Measurements from ENCODE around the gene LYRM4.

LYRM4 gene

GRCh38 chr6:5152460-5152859, 108.3 kb downstream of the LYRM4 start:
- Histone ChIP-seq H3F3A (ENCODE audit: insufficient read depth) (no peaks in the 10 kb centered on the region), H3K27me3 (ENCODE audit: low read length) (no peaks in the 10 kb centered on the region), H3K9me2 (replicated peaks; ENCODE audit: insufficient read depth, low read length) (no peaks in the 10 kb centered on the region), H3K4me2 (ENCODE audit: low read depth, low read length, poor library complexity, severe bottlenecking) (no peak overlapping the region), H4K20me1 (ENCODE audit: low read depth, low read length) (peaks cover 5% of the 10 kb centered on the region; the same call in 1 of the 2 replicates), H3K9ac (ENCODE audit: low read length) (no peak overlapping the region), H2AFZ (ENCODE audit: low read depth, low read length, severe bottlenecking) (no peak overlapping the region), H3K36me3 (ENCODE audit: low read length) (no peaks in the 10 kb centered on the region), H3K4me3 (ENCODE audit: insufficient read depth, low read length, poor library complexity, severe bottlenecking) (no peak overlapping the region), H3K9me3 (ENCODE audit: insufficient read depth, low read length) (no peaks in the 10 kb centered on the region), H3K27ac (ENCODE audit: low read depth, low read length) (no peak overlapping the region), H3K79me2 (ENCODE audit: insufficient read depth, low read length) (no peaks in the 10 kb centered on the region)
- TF ChIP-seq EZH2phosphoT487 (conservative IDR thresholded peaks at IDR 0.05; ENCODE audit: low read length) (no peak), CTCF (IDR thresholded peaks at IDR 0.05; ENCODE audit: insufficient read depth, low read length, poor library complexity, severe bottlenecking) (no peak)

GRCh38 chr6:5151955-5152401, 108.8 kb downstream of the LYRM4 start:
- Histone ChIP-seq H3K36me3 (ENCODE audit: low read length) (no peaks in the 10 kb centered on the region), H2AFZ (ENCODE audit: low read depth, low read length, severe bottlenecking) (no peak overlapping the region), H3F3A (ENCODE audit: insufficient read depth) (no peaks in the 10 kb centered on the region), H4K20me1 (ENCODE audit: low read depth, low read length) (peaks cover 5% of the 10 kb centered on the region; the same call in 1 of the 2 replicates), H3K27me3 (ENCODE audit: low read length) (no peaks in the 10 kb centered on the region), H3K4me3 (ENCODE audit: insufficient read depth, low read length, poor library complexity, severe bottlenecking) (no peak overlapping the region), H3K27ac (ENCODE audit: low read depth, low read length) (no peak overlapping the region), H3K9me3 (ENCODE audit: insufficient read depth, low read length) (no peaks in the 10 kb centered on the region), H3K9ac (ENCODE audit: low read length) (no peak overlapping the region), H3K4me2 (ENCODE audit: low read depth, low read length, poor library complexity, severe bottlenecking) (no peak overlapping the region), H3K9me2 (replicated peaks; ENCODE audit: insufficient read depth, low read length) (no peaks in the 10 kb centered on the region), H3K79me2 (ENCODE audit: insufficient read depth, low read length) (no peaks in the 10 kb centered on the region)
- TF ChIP-seq EZH2phosphoT487 (conservative IDR thresholded peaks at IDR 0.05; ENCODE audit: low read length) (no peak), CTCF (IDR thresholded peaks at IDR 0.05; ENCODE audit: insufficient read depth, low read length, poor library complexity, severe bottlenecking) (no peak)

GRCh38 chr6:5151360-5151954, 109.3 kb downstream of the LYRM4 start:
- H3K27ac ChIP-seq (ENCODE audit: low read depth, low read length), result no peak overlapping the region
- no peaks in the 10 kb centered on the region for H3K36me3 ChIP-seq (ENCODE audit: low read length)
- no peaks in the 10 kb centered on the region for H3K27me3 ChIP-seq (ENCODE audit: low read length)
- H3K9me3 ChIP-seq (ENCODE audit: insufficient read depth, low read length), result no peaks in the 10 kb centered on the region
- no peak overlapping the region for H2AFZ ChIP-seq (ENCODE audit: low read depth, low read length, severe bottlenecking)
- H3K79me2 ChIP-seq (ENCODE audit: insufficient read depth, low read length), result no peaks in the 10 kb centered on the region
- no peaks in the 10 kb centered on the region for H3F3A ChIP-seq (ENCODE audit: insufficient read depth)
- H3K9ac ChIP-seq (ENCODE audit: low read length), result no peak overlapping the region
- no peaks in the 10 kb centered on the region for H3K9me2 ChIP-seq (replicated peaks; ENCODE audit: insufficient read depth, low read length)
- TF ChIP-seq CTCF (IDR thresholded peaks at IDR 0.05; ENCODE audit: insufficient read depth, low read length, poor library complexity, severe bottlenecking) (no peak), EZH2phosphoT487 (conservative IDR thresholded peaks at IDR 0.05; ENCODE audit: low read length) (no peak)
- peaks cover 5% of the 10 kb centered on the region; the same call in 1 of the 2 replicates for H4K20me1 ChIP-seq (ENCODE audit: low read depth, low read length)
- H3K4me2 ChIP-seq (ENCODE audit: low read depth, low read length, poor library complexity, severe bottlenecking), result no peak overlapping the region
- H3K4me3 ChIP-seq (ENCODE audit: insufficient read depth, low read length, poor library complexity, severe bottlenecking), result no peak overlapping the region

All from SU-DHL-6 (cell line).